Activated CD4-positive, alpha-beta T cell treated with anti-CD3 and anti-CD28 coated beads, Interleukin-2, amount 10 ng/mL, durations not matched to agents 7 days and 5 days (primary cell): ENCODE data around the gene HSP90B1. TPM values are rescaled to one million over a fixed set of nuclear protein-coding genes. Genes with fewer than 3 reads are reported as not detected.
A peak's percentile ranks its signal among the peaks of the same experiment; 100 is the strongest.

Source experiments
- CTCF ChIA-PET: fragments of 350-600 bp; sonication (Branson Sonifier 250); formaldehyde crosslinking; loops from one replicate; lab custom pipeline; 2021; ENCODE audit warnings: antibody characterized with exemption; lab: Charles Lee
- POLR2A ChIA-PET: fragments of 350-600 bp; sonication (Branson Sonifier 250); formaldehyde crosslinking; loops from one replicate; lab custom pipeline; 2021; ENCODE audit warnings: antibody characterized with exemption; lab: Charles Lee
- DNase-seq: peaks from one replicate; pipeline ENCODE4 v3.0.0-alpha.2; 2020
- H3K27ac Mint-ChIP-seq: one replicate; pipeline ENCODE4 v1.8.0; 2021; ENCODE audit warnings: mild to moderate bottlenecking, moderate library complexity, mixed read lengths
- H3K27me3 Mint-ChIP-seq: one replicate; pipeline ENCODE4 v1.8.0; 2021; ENCODE audit warnings: mixed read lengths
- H3K36me3 Mint-ChIP-seq: one replicate; pipeline ENCODE4 v1.8.0; 2021; ENCODE audit warnings: low read depth, mixed read lengths
- H3K4me1 Mint-ChIP-seq: one replicate; pipeline ENCODE4 v1.8.0; 2021; ENCODE audit warnings: mixed read lengths
- H3K4me3 Mint-ChIP-seq: one replicate; pipeline ENCODE4 v1.8.0; 2021; ENCODE audit warnings: mild to moderate bottlenecking, moderate library complexity, mixed read lengths
- H3K9me3 Mint-ChIP-seq: one replicate; pipeline ENCODE4 v1.8.0; 2021; ENCODE audit warnings: mixed read lengths
- total RNA-seq, 2 experiments: library from RNA; stranded (reverse); gene quantifications; one replicate each; pipeline ENCODE4 v1.2.3, GENCODE V29; 2021

HSP90B1 gene
- total RNA-seq: 100 to 1,000 TPM; 316 to 333 TPM

GRCh38 chr12:103930034-103930786 lies at the start of gene HSP90B1:
Gene HSP90B1 (plus strand): TSS chr12:103930410. CDS start chr12:103930516, 106 bp downstream.
- Mint-ChIP-seq H3K27me3 (no peaks in the 10 kb centered on the region), H3K9me3 (peaks cover 3% of the 10 kb centered on the region), H3K27ac (peak within 1 kb of the TSS; percentile 100), H3K4me3 (peak within 1 kb of the TSS; percentile 85), H3K4me1 (peaks cover 61% of the 10 kb centered on the region), H3K36me3 (peaks cover 40% of the 10 kb centered on the region)
- peak; percentile 100 for DNase-seq
- ChIA-PET CTCF (interaction anchor here (0.9 to 1.7 kb wide), 7 partner anchors 20 to 35 kb away, joined by 3 to 5 read pairs (median 4); partner anchors contain the start of gene TDG), POLR2A (interaction anchor here (0.6 to 0.9 kb wide), 2 partner anchors 10 to 17 kb away, joined by 3 read pairs; no protein-coding TSS in a partner anchor)

- peaks cover 20% of the 10 kb centered on the region for H3K4me1 Mint-ChIP-seq
- ChIA-PET CTCF (no interaction called here), POLR2A (no interaction called here)
- no peaks in the 10 kb centered on the region for H3K27me3 Mint-ChIP-seq
- H3K27ac Mint-ChIP-seq: no peak overlapping the region
- H3K4me3 Mint-ChIP-seq: no peak overlapping the region
- no peaks in the 10 kb centered on the region for H3K36me3 Mint-ChIP-seq
- no peak for DNase-seq
- H3K9me3 Mint-ChIP-seq: no peaks in the 10 kb centered on the region
Measured at GRCh38 chr12:103881261-103881660, 48.9 kb upstream of the HSP90B1 start.

- H3K36me3 Mint-ChIP-seq: no peaks in the 10 kb centered on the region
- no peak overlapping the region for H3K4me3 Mint-ChIP-seq
- no peak overlapping the region for H3K27ac Mint-ChIP-seq
- no peak for DNase-seq
- POLR2A ChIA-PET: no interaction called here
- H3K4me1 Mint-ChIP-seq: peaks cover 17% of the 10 kb centered on the region
- CTCF ChIA-PET: interaction anchor here (1.1 to 1.7 kb wide), 2 partner anchors 95 to 226 kb away, joined by 3 to 10 read pairs; no protein-coding TSS in a partner anchor
- no peaks in the 10 kb centered on the region for H3K27me3 Mint-ChIP-seq
- H3K9me3 Mint-ChIP-seq: no peaks in the 10 kb centered on the region
Measured at GRCh38 chr12:103882861-103883596, 47.2 kb upstream of the HSP90B1 start.

DNA sequence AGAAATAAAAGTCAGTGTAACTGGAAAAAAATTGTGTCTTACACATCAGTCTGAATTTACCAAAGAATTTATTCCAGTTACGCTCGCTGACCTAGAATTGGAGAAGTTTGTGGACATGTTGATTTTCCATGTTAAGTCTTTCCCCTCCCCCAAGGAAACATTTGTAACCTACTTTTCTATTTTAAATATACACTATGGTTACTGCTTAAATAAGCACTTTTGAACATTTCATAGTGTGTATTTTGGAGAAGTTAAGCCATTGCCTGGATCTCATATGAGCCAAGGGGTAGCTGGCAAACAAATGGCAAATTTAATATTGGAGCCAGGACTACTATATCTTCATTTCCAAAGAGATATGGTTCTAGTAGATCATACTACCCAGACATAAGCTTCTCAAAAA lies 46.3 kb upstream of the HSP90B1 start:
- no peak for DNase-seq
- Mint-ChIP-seq H3K36me3 (no peaks in the 10 kb centered on the region), H3K27ac (no peak overlapping the region), H3K4me3 (no peak overlapping the region), H3K9me3 (no peaks in the 10 kb centered on the region), H3K27me3 (no peaks in the 10 kb centered on the region), H3K4me1 (peaks cover 14% of the 10 kb centered on the region)
- POLR2A ChIA-PET: no interaction called here
- CTCF ChIA-PET: interaction anchor here (1.1 to 1.7 kb wide), 2 partner anchors 94 to 225 kb away, joined by 3 to 10 read pairs; no protein-coding TSS in a partner anchor

GRCh38 chr12:103884316-103884715 lies 45.9 kb upstream of the HSP90B1 start:
- no peaks in the 10 kb centered on the region for H3K9me3 Mint-ChIP-seq
- H3K4me1 Mint-ChIP-seq: peaks cover 14% of the 10 kb centered on the region
- POLR2A ChIA-PET: no interaction called here
- no peaks in the 10 kb centered on the region for H3K27me3 Mint-ChIP-seq
- DNase-seq: peak; percentile 42
- no peak overlapping the region for H3K27ac Mint-ChIP-seq
- H3K36me3 Mint-ChIP-seq: no peaks in the 10 kb centered on the region
- no peak overlapping the region for H3K4me3 Mint-ChIP-seq
- CTCF ChIA-PET: interaction anchor here (1.1 to 1.7 kb wide), 2 partner anchors 94 to 225 kb away, joined by 3 to 10 read pairs; no protein-coding TSS in a partner anchor

DNA sequence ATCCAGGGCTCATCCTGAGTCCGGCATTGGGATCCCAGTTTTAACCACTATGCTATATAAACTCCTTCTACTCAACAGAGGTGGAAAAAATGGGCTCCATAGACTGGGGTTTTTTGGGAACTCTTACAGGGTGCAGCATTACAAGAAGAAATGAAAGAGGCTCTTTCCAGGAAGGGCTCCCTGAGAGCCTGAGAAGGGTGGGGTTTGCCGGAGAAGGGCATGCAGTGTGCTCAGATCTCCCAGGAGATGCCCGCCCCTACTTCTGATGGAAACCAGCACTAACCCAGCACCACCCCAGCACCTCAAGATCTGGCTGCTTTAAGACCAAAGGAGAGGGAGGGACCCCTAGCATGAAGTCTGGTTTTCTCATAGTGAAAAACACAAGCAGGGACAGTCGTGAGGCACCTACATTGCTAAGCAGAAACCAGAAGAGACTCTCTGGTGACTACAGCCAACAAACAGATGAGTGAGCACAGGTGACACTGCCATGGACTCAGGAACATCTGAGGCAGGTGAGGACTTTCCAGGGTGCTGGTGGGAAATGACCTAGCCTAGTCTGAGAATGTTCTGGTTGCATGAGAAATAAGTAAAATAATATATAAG lies 43.9 kb upstream of the HSP90B1 start:
- ChIA-PET CTCF (interaction anchor here (0.7 kb wide), 2 partner anchors 81 to 281 kb away, joined by 3 to 4 read pairs; no protein-coding TSS in a partner anchor), POLR2A (no interaction called here)
- H3K4me3 Mint-ChIP-seq: no peak overlapping the region
- H3K36me3 Mint-ChIP-seq: no peaks in the 10 kb centered on the region
- no peak overlapping the region for H3K27ac Mint-ChIP-seq
- DNase-seq: no peak
- H3K27me3 Mint-ChIP-seq: no peaks in the 10 kb centered on the region
- H3K4me1 Mint-ChIP-seq: peaks cover 8% of the 10 kb centered on the region
- no peaks in the 10 kb centered on the region for H3K9me3 Mint-ChIP-seq

- ChIA-PET CTCF (no interaction called here), POLR2A (no interaction called here)
- no peak overlapping the region for H3K4me3 Mint-ChIP-seq
- H3K36me3 Mint-ChIP-seq: no peaks in the 10 kb centered on the region
- H3K4me1 Mint-ChIP-seq: peaks cover 8% of the 10 kb centered on the region
- H3K27me3 Mint-ChIP-seq: no peaks in the 10 kb centered on the region
- H3K27ac Mint-ChIP-seq: no peak overlapping the region
- no peaks in the 10 kb centered on the region for H3K9me3 Mint-ChIP-seq
- no peak for DNase-seq
Measured at GRCh38 chr12:103887738-103888137, 42.5 kb upstream of the HSP90B1 start.

DNA sequence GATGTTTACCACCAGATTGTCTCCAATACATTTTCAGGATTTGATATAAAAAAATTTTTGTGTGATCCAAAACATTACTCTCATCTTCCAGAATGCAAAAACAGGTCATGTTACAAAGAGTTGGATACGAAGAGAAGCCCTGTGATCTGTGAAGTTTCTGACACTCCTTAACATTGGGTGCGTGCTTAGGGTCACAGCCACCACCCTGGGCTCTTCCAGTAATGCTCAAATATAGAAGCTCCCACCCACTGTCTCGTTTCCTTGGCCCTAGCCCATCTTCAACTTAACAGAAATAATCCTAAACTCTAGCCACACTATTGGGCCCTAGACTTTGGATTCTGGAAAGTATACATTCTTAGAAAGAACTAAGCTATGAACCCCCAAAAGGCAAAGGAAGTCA lies 32.9 kb upstream of the HSP90B1 start:
- Mint-ChIP-seq H3K36me3 (no peaks in the 10 kb centered on the region), H3K27ac (no peak overlapping the region), H3K9me3 (no peaks in the 10 kb centered on the region), H3K4me3 (no peak overlapping the region), H3K4me1 (peaks cover 19% of the 10 kb centered on the region), H3K27me3 (no peaks in the 10 kb centered on the region)
- POLR2A ChIA-PET: no interaction called here
- CTCF ChIA-PET: interaction anchor here (1.5 kb wide), 1 partner anchor 31 kb away, joined by 3 read pairs; no protein-coding TSS in a partner anchor
- DNase-seq: no peak

- Mint-ChIP-seq H3K4me1 (peaks cover 42% of the 10 kb centered on the region), H3K27ac (peak overlapping the region; percentile 78), H3K36me3 (no peaks in the 10 kb centered on the region), H3K27me3 (no peaks in the 10 kb centered on the region), H3K4me3 (peak overlapping the region; percentile 11), H3K9me3 (peaks cover 7% of the 10 kb centered on the region)
- ChIA-PET POLR2A (interaction anchor here (0.6 kb wide), 1 partner anchor 50 kb away, joined by 4 read pairs; no protein-coding TSS in a partner anchor), CTCF (interaction anchor here (1.1 to 1.4 kb wide), 3 partner anchors 11 to 55 kb away, joined by 3 read pairs; no protein-coding TSS in a partner anchor)
- peak; percentile 52 for DNase-seq
Measured at GRCh38 chr12:103901518-103902173, 28.6 kb upstream of the HSP90B1 start.

- H3K4me1 Mint-ChIP-seq: peaks cover 46% of the 10 kb centered on the region
- POLR2A ChIA-PET: no interaction called here
- CTCF ChIA-PET: interaction anchor here (1.3 to 1.4 kb wide), 2 partner anchors 9 to 12 kb away, joined by 3 to 5 read pairs; no protein-coding TSS in a partner anchor
- no peaks in the 10 kb centered on the region for H3K27me3 Mint-ChIP-seq
- H3K9me3 Mint-ChIP-seq: peaks cover 7% of the 10 kb centered on the region
- DNase-seq: no peak
- H3K4me3 Mint-ChIP-seq: no peak overlapping the region
- no peaks in the 10 kb centered on the region for H3K36me3 Mint-ChIP-seq
- no peak overlapping the region for H3K27ac Mint-ChIP-seq
Measured at GRCh38 chr12:103903993-103904392, 26.2 kb upstream of the HSP90B1 start.

GRCh38 chr12:103905730-103906349 lies 24.4 kb upstream of the HSP90B1 start:
- Mint-ChIP-seq H3K9me3 (peaks cover 7% of the 10 kb centered on the region), H3K36me3 (no peaks in the 10 kb centered on the region), H3K4me1 (peaks cover 41% of the 10 kb centered on the region), H3K4me3 (no peak overlapping the region), H3K27me3 (no peaks in the 10 kb centered on the region), H3K27ac (peak overlapping the region; percentile 65)
- POLR2A ChIA-PET: no interaction called here
- DNase-seq: no peak
- CTCF ChIA-PET: interaction anchor here (1.0 kb wide), 1 partner anchor 10 kb away, joined by 3 read pairs; no protein-coding TSS in a partner anchor

DNA sequence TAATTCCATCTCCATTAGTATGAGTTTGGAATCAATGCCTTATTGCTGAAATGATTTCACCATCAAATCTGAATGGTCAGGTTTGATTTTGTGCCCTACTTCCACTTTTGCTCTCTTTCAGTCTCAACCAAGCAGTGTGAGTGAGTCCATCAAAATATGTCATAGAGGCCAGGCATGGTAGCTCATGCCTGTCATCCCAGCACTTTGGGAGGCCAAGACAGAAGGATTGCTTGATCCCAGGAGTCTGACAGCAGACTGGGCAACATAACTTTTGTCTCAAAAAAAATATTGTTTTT lies 22.0 kb upstream of the HSP90B1 start:
- H3K4me3 Mint-ChIP-seq: no peak overlapping the region
- H3K27ac Mint-ChIP-seq: no peak overlapping the region
- peaks cover 22% of the 10 kb centered on the region for H3K4me1 Mint-ChIP-seq
- POLR2A ChIA-PET: no interaction called here
- no peaks in the 10 kb centered on the region for H3K27me3 Mint-ChIP-seq
- H3K36me3 Mint-ChIP-seq: no peaks in the 10 kb centered on the region
- CTCF ChIA-PET: interaction anchor here (1.1 to 1.8 kb wide), 2 partner anchors 13 to 48 kb away, joined by 3 to 6 read pairs; no protein-coding TSS in a partner anchor
- DNase-seq: no peak
- peaks cover 7% of the 10 kb centered on the region for H3K9me3 Mint-ChIP-seq
